Endothelial cell of umbilical vein (primary cell): ENCODE data around the gene ABCC1. TPM values are rescaled to one million over a fixed set of nuclear protein-coding genes. Genes with fewer than 3 reads are reported as not detected.

Experiments used
- BruUV-seq: library from RNA; stranded (reverse); fragments of 400-500 nt; replicated peaks from 2 replicates; lab custom pipeline; 2021; lab: Mats Ljungman, UMichigan
- CTCF ChIA-PET: fragments of 300-600, 350-600 bp; sonication (Branson Sonifier 250); formaldehyde crosslinking; loops from one replicate; lab custom pipeline; 2021; ENCODE audit warnings: antibody characterized with exemption, inconsistent platforms; lab: Charles Lee
- POLR2A ChIA-PET: fragments of 300-600, 350-600 bp; sonication (Branson Sonifier 250); formaldehyde crosslinking; loops from one replicate; lab custom pipeline; 2021; ENCODE audit warnings: antibody characterized with exemption, inconsistent platforms; lab: Charles Lee
- DNase-seq: peaks from one replicate; pipeline ENCODE4 v3.0.0-alpha.2; 2011; ENCODE audit warnings: low read depth, low spot score
- FAIRE-seq: peaks from 2 replicates; lab custom pipeline; 2011; peaks lifted over from hg19 to GRCh38; lab: Jason Lieb, UNC
- H2AFZ ChIP-seq: 2 replicates; pipeline ENCODE4 v1.6.0; 2012; ENCODE audit warnings: low read depth, low read length, control low read depth, inconsistent platforms
- H3K27ac ChIP-seq: 2 replicates; pipeline ENCODE4 v1.5.1; 2011; ENCODE audit warnings: low read depth, mild to moderate bottlenecking, control low read depth, low read length, moderate library complexity; ENCODE audit not compliant: insufficient read depth
- H3K27me3 ChIP-seq, 2 experiments: 2 replicates each; pipeline versions ENCODE4 v1.6.0 to v1.6.1; 2011; ENCODE audit warnings: low read length in 2 of 2, mixed read lengths in 1 of 2; ENCODE audit not compliant: control insufficient read depth in 2 of 2, insufficient read depth in 2 of 2
- H3K36me3 ChIP-seq, 2 experiments: 2 replicates in 1 of 2; 3 replicates in 1 of 2; pipeline ENCODE4 v1.5.1; 2011; ENCODE audit warnings: low read length in 2 of 2, mild to moderate bottlenecking in 1 of 2, moderate library complexity in 1 of 2; ENCODE audit not compliant: control insufficient read depth in 2 of 2, insufficient read depth in 2 of 2; ENCODE audit errors: extremely low read depth in 1 of 2
- H3K4me1 ChIP-seq: 3 replicates; pipeline ENCODE4 v1.5.1; 2011; ENCODE audit warnings: mild to moderate bottlenecking, low read length; ENCODE audit not compliant: control insufficient read depth, insufficient read depth; ENCODE audit errors: extremely low read depth
- H3K4me2 ChIP-seq: 2 replicates; pipeline ENCODE4 v1.6.1; 2011; ENCODE audit warnings: low read length, control low read depth, mixed read lengths; ENCODE audit not compliant: insufficient read depth
- H3K4me3 ChIP-seq, 3 experiments: fragments of 200-600 bp in 1 of 3; sonication (generic), shearing (Covaris generic) in 1 of 3; replicated peaks in 1 of 3; 2 replicates each; pipeline ENCODE4 v1.5.1; 2011 to 2016; ENCODE audit warnings: control low read depth in 3 of 3, low read length in 3 of 3, mild to moderate bottlenecking in 2 of 3, inconsistent platforms in 1 of 3, low read depth in 1 of 3, moderate library complexity in 1 of 3; ENCODE audit not compliant: insufficient read depth in 1 of 3
- H3K79me2 ChIP-seq: 2 replicates; pipeline ENCODE4 v1.6.0; 2012; ENCODE audit warnings: low read length, inconsistent platforms; ENCODE audit not compliant: control insufficient read depth, insufficient read depth
- H3K9ac ChIP-seq: replicated peaks from 2 replicates; pipeline ENCODE3; 2011; ENCODE audit warnings: low read length, control low read depth; ENCODE audit not compliant: insufficient read depth; ENCODE audit errors: extremely low read depth
- H3K9me1 ChIP-seq: replicated peaks from 3 replicates; pipeline ENCODE4 v1.6.0; 2011; ENCODE audit warnings: mild to moderate bottlenecking, low read length; ENCODE audit not compliant: control insufficient read depth, insufficient read depth; ENCODE audit errors: extremely low read depth
- H3K9me3 ChIP-seq: replicated peaks from 2 replicates; pipeline ENCODE4 v1.5.1; 2012; ENCODE audit warnings: low read length, inconsistent platforms; ENCODE audit not compliant: control insufficient read depth, insufficient read depth
- H4K20me1 ChIP-seq: replicated peaks from 2 replicates; pipeline ENCODE3; 2011; ENCODE audit warnings: mild to moderate bottlenecking, low read length; ENCODE audit not compliant: control insufficient read depth, insufficient read depth; ENCODE audit errors: extremely low read depth
- EZH2 ChIP-seq: IDR thresholded peaks from 2 replicates; pipeline ENCODE4 v1.6.1; 2012; ENCODE audit warnings: borderline replicate concordance, low read depth, mild to moderate bottlenecking, moderate library complexity, low read length, inconsistent platforms; ENCODE audit not compliant: severe bottlenecking
- FOS ChIP-seq: IDR thresholded peaks from 2 replicates; pipeline ENCODE4 v1.6.1; 2011; ENCODE audit warnings: mild to moderate bottlenecking, low read length, moderate library complexity, borderline replicate concordance; ENCODE audit not compliant: insufficient read depth
- GATA2 ChIP-seq: IDR thresholded peaks from 2 replicates; pipeline ENCODE4 v1.7.0; 2011; ENCODE audit warnings: low read depth, mild to moderate bottlenecking, moderate library complexity, mixed read lengths, low read length; ENCODE audit not compliant: insufficient read length, insufficient read depth
- JUN ChIP-seq: IDR thresholded peaks from 2 replicates; pipeline ENCODE4 v1.6.1; 2011; ENCODE audit warnings: borderline replicate concordance, low read depth; ENCODE audit not compliant: insufficient read length, insufficient read depth
- MYC ChIP-seq: IDR thresholded peaks from one replicate; pipeline ENCODE4 v1.6.1; 2011; ENCODE audit warnings: mild to moderate bottlenecking, low read depth, low read length
- POLR2A ChIP-seq: IDR thresholded peaks from 2 replicates; pipeline ENCODE4 v1.6.1; 2012; ENCODE audit warnings: low read depth, mild to moderate bottlenecking, control low read depth, low read length
- POLR2AphosphoS5 ChIP-seq: IDR thresholded peaks from 2 replicates; pipeline ENCODE4 v1.6.1; 2012; ENCODE audit warnings: low read depth, mild to moderate bottlenecking, control low read depth, low read length, moderate library complexity; ENCODE audit not compliant: insufficient read depth
- dilution Hi-C: fragments of 300-500 bp; cut with MboI; formaldehyde crosslinking; loops from one replicate; pipeline ENCODE4 v1.15.0; 2019; ENCODE audit warnings: low sequenced_read_pairs; ENCODE audit not compliant: extremely low pct_ligation_motif_present
- intact Hi-C: fragments of 100-400 bp; cut with micrococcal nuclease; formaldehyde crosslinking; loops from one replicate; pipeline ENCODE4 v1.10.0; 2022
- polyA plus RNA-seq, 4 experiments: library from polyadenylated mRNA; depleted of rRNA in 3 of 4; stranded (reverse) in 3 of 4; unstranded in 1 of 4; fragments of >200 nt; gene quantifications; 2 replicates each; pipeline versions ENCODE4 v1.2.1 to v1.2.3, GENCODE V29; 2011 to 2012; ENCODE audit warnings: missing spikeins in 1 of 4
- total RNA-seq: library from RNA; stranded (reverse); gene quantifications from 2 replicates; pipeline ENCODE4 v1.2.3, GENCODE V29; 2021
- TF ChIP-seq, protein P1 (sequence below): IDR thresholded peaks from 2 replicates; pipeline ENCODE4 v1.6.1; 2011; ENCODE audit not compliant: insufficient read depth, insufficient read length
- TF ChIP-seq, protein P2 (sequence below), 2 donors: IDR thresholded peaks; 1 replicate in 1 of 2; 2 replicates in 1 of 2; pipeline ENCODE4 v1.5.1; 2011; ENCODE audit warnings: low read length in 2 of 2, mild to moderate bottlenecking in 2 of 2, moderate library complexity in 2 of 2, control low read depth in 1 of 2, inconsistent platforms in 1 of 2, low read depth in 1 of 2; ENCODE audit not compliant: insufficient read depth in 1 of 2; ENCODE audit errors: extremely low read depth in 1 of 2

The ABCC1 gene
- total and polyA plus RNA-seq, 2 donors (not counting 3 experiments of a cell fraction or from before 2014, with no cell fraction given), result 46.1 to 89.2 TPM

DNA sequence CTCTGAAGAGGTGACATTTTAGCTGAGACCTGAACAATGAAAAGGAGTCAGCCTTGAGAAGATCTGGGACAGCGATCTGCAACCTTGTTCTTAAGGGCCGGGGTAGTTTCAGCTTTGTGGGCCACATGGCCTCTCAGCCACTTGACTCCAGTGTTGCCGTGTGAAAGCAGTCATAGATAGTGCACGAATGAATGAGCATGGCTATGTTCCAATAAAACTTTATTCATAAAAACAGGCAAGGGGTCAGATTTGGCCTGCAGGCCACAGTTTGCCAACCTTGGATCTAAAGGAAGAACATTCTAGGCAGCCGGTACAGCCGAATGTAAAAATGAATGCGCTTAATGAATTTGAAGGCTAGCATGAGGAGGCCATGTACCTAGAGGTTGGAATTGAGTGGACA is 190.4 kb downstream of the ABCC1 start:
- Histone ChIP-seq H3K9ac (no peak overlapping the region), H3K9me1 (no peaks in the 10 kb centered on the region), H3K27ac (no peak overlapping the region), H2AFZ (no peak overlapping the region), H3K9me3 (no peaks in the 10 kb centered on the region), H3K79me2 (no peaks in the 10 kb centered on the region), H3K4me2 (no peak overlapping the region), H3K27me3 (no peaks in the 10 kb centered on the region), H4K20me1 (no peaks in the 10 kb centered on the region), H3K36me3 (peaks cover 18 to 42% of the 10 kb centered on the region in 2 experiments), H3K4me1 (no peaks in the 10 kb centered on the region), H3K4me3 (no peak overlapping the region)
- no peak for FAIRE-seq
- POLR2A ChIA-PET, result no interaction called here
- no peak for TF ChIP-seq GATA2
- no peak for TF ChIP-seq POLR2AphosphoS5
- no peak for TF ChIP-seq FOS
- no peak for TF ChIP-seq EZH2
- no peak for TF ChIP-seq MYC
- TF ChIP-seq POLR2A, result no peak
- TF ChIP-seq JUN, result no peak
- TF ChIP-seq, protein P1, sequence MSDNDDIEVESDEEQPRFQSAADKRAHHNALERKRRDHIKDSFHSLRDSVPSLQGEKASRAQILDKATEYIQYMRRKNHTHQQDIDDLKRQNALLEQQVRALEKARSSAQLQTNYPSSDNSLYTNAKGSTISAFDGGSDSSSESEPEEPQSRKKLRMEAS, result no peak
- TF ChIP-seq, protein P2, sequence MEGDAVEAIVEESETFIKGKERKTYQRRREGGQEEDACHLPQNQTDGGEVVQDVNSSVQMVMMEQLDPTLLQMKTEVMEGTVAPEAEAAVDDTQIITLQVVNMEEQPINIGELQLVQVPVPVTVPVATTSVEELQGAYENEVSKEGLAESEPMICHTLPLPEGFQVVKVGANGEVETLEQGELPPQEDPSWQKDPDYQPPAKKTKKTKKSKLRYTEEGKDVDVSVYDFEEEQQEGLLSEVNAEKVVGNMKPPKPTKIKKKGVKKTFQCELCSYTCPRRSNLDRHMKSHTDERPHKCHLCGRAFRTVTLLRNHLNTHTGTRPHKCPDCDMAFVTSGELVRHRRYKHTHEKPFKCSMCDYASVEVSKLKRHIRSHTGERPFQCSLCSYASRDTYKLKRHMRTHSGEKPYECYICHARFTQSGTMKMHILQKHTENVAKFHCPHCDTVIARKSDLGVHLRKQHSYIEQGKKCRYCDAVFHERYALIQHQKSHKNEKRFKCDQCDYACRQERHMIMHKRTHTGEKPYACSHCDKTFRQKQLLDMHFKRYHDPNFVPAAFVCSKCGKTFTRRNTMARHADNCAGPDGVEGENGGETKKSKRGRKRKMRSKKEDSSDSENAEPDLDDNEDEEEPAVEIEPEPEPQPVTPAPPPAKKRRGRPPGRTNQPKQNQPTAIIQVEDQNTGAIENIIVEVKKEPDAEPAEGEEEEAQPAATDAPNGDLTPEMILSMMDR (IDR thresholded peaks at IDR 0.05; ENCODE audit: extremely low read depth in 1 of 2, insufficient read depth in 1 of 2, low read depth in 1 of 2, low read length in 2 of 2), result no peak
- CTCF ChIA-PET, result no interaction called here
- no TSS peak for BruUV-seq
- dilution Hi-C loops, result no loop called here
- intact Hi-C loops, result no loop called here
- no peak for DNase-seq
